ENCODE data around the gene CIZ1. TPM values are rescaled to one million over a fixed set of nuclear protein-coding genes. Genes with fewer than 3 reads are reported as not detected.

The CIZ1 gene
- total and polyA plus RNA-seq, 2 of the 13 experiments (the other 11 are each of a cell fraction or from before 2014, with no cell fraction given), result 30.6 to 50.3 TPM

GRCh38 chr9:128125580-128126354 lies 65.6 kb downstream of the CIZ1 start:
- Histone ChIP-seq H3K27ac (ENCODE audit: extremely low read length, insufficient read depth, low read length) (peak overlapping the region; percentile 40), H3K4me1 (ENCODE audit: insufficient read depth, low read length) (peaks cover 34% of the 10 kb centered on the region), H3K36me3 (replicated peaks in 1 of 2; ENCODE audit: control insufficient read depth in 1 of 2, insufficient read depth in 2 of 2, low read length in 2 of 2) (peaks cover 5 to 35% of the 10 kb centered on the region in 2 experiments; a peak in 3 of 5 replicates), H3K9ac (ENCODE audit: insufficient read depth, low read depth, low read length) (peak overlapping the region; percentile 43; the same call in 1 of the 2 replicates), H3K79me2 (ENCODE audit: insufficient read depth, low read length) (peaks cover 23% of the 10 kb centered on the region), H3K9me3 (ENCODE audit: low read length) (no peaks in the 10 kb centered on the region), H2AFZ (ENCODE audit: low read length) (no peak overlapping the region), H3K4me3 (replicated peaks in 1 of 3; ENCODE audit: insufficient read depth in 1 of 3, low read depth in 2 of 3, low read length in 3 of 3) (peak overlapping the region in 2 of 3 experiments; percentile 8 to 99; a peak in 2 of 6 replicates), H3K4me2 (ENCODE audit: low read depth, low read length) (peak overlapping the region; percentile 87), H3K27me3 (ENCODE audit: control insufficient read depth in 1 of 2, insufficient read depth in 2 of 2, low read length in 2 of 2) (no peaks in the 10 kb centered on the region), H4K20me1 (ENCODE audit: insufficient read depth, low read length) (peaks cover 4% of the 10 kb centered on the region; the same call in 1 of the 2 replicates)
- no peak for ATAC-seq
- CTCF ChIA-PET (ENCODE audit: low intra/inter-chr PET ratio, low total read pairs), result no interaction called here
- DNase-seq (ENCODE audit: low spot score), result no peak
- intact Hi-C loops (cut with micrococcal nuclease; ENCODE audit: unreplicated experiment) (no loop called here), in situ Hi-C loops (cut with HindIII; ENCODE audit: extremely low pct_ligation_motif_present, low pct_unique_long_range_greater_than_20kb) (no loop called here)
- 39% methylated on average over 7 of the region's 10 CpGs for WGBS (ENCODE audit: low lambda C conversion rate)
- FAIRE-seq, result peak; percentile 30
- BruUV-seq (replicated peaks), result no TSS peak
- POLR2A ChIA-PET, result interaction anchor here (0.5 to 3.0 kb wide), 6 partner anchors 10 to 86 kb away, joined by 3 to 11 read pairs (median 4); partner anchors contain the start of gene BBLN
- TF ChIP-seq, protein P1, sequence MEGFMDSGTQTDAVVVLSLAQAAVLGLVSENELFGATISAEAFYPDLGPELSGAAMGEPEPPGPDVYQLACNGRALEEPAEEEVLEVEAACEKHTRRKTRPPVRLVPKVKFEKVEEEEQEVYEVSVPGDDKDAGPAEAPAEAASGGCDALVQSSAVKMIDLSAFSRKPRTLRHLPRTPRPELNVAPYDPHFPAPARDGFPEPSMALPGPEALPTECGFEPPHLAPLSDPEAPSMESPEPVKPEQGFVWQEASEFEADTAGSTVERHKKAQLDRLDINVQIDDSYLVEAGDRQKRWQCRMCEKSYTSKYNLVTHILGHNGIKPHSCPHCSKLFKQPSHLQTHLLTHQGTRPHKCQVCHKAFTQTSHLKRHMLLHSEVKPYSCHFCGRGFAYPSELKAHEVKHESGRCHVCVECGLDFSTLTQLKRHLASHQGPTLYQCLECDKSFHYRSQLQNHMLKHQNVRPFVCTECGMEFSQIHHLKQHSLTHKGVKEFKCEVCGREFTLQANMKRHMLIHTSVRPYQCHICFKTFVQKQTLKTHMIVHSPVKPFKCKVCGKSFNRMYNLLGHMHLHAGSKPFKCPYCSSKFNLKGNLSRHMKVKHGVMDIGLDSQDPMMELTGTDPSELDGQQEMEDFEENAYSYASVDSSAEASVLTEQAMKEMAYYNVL (CRISPR knock-in tag; IDR thresholded peaks at IDR 0.05; ENCODE audit: borderline replicate concordance), result no peak
- no peak for TF ChIP-seq ZNF558 (CRISPR knock-in tag; IDR thresholded peaks at IDR 0.05; ENCODE audit: borderline replicate concordance)
- TF ChIP-seq THAP11 (CRISPR knock-in tag; IDR thresholded peaks at IDR 0.05), result no peak
- no peak for TF ChIP-seq ZGPAT (CRISPR knock-in tag; IDR thresholded peaks at IDR 0.05)
- TF ChIP-seq ZNF44 (CRISPR knock-in tag; IDR thresholded peaks at IDR 0.05), result no peak
- TF ChIP-seq ATAD3A (CRISPR knock-in tag; IDR thresholded peaks at IDR 0.05), result no peak
- no peak for TF ChIP-seq ZNF747 (CRISPR knock-in tag; IDR thresholded peaks at IDR 0.05; ENCODE audit: borderline replicate concordance)
- TF ChIP-seq HNF4A (CRISPR knock-in tag; IDR thresholded peaks at IDR 0.05), result peak; percentile 72
- peak; percentile 49; the same call in 1 of the 2 replicates for TF ChIP-seq PAXIP1 (CRISPR knock-in tag; conservative IDR thresholded peaks at IDR 0.05)
- TF ChIP-seq ZNF607 (CRISPR knock-in tag; IDR thresholded peaks at IDR 0.05; ENCODE audit: borderline replicate concordance), result no peak
- no peak for TF ChIP-seq MXI1 (IDR thresholded peaks at IDR 0.05; ENCODE audit: borderline replicate concordance, low read depth, low read length)
- TF ChIP-seq JARID2 (CRISPR knock-in tag; IDR thresholded peaks at IDR 0.05; ENCODE audit: insufficient replicate concordance), result no peak
- TF ChIP-seq, protein P2, sequence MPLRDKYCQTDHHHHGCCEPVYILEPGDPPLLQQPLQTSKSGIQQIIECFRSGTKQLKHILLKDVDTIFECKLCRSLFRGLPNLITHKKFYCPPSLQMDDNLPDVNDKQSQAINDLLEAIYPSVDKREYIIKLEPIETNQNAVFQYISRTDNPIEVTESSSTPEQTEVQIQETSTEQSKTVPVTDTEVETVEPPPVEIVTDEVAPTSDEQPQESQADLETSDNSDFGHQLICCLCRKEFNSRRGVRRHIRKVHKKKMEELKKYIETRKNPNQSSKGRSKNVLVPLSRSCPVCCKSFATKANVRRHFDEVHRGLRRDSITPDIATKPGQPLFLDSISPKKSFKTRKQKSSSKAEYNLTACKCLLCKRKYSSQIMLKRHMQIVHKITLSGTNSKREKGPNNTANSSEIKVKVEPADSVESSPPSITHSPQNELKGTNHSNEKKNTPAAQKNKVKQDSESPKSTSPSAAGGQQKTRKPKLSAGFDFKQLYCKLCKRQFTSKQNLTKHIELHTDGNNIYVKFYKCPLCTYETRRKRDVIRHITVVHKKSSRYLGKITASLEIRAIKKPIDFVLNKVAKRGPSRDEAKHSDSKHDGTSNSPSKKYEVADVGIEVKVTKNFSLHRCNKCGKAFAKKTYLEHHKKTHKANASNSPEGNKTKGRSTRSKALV (CRISPR knock-in tag; IDR thresholded peaks at IDR 0.05), result no peak
- 0 out of 2 replicates have a peak, but pooled peaks have one; percentile 41 for TF ChIP-seq ZNF431 (CRISPR knock-in tag; IDR thresholded peaks at IDR 0.05; ENCODE audit: borderline replicate concordance, low read depth)

Data from HepG2 (cell line).